ENCODE results near the gene MTERF4. TPM values are rescaled to one million over a fixed set of nuclear protein-coding genes. Genes with fewer than 3 reads are reported as not detected.

MTERF4 gene
- total and polyA plus RNA-seq, 10 of the 15 experiments (the other 5 are each of a cell fraction or from before 2014, with no cell fraction given) = 36.7 to 69.1 (median 45.5) TPM

- H3K4me3 ChIP-seq = no peak overlapping the region
- RAD21 ChIA-PET (ENCODE audit: unreplicated experiment) = interaction anchor here (1.3 kb wide), 1 partner anchor 9 kb away, joined by 3 read pairs; no protein-coding TSS in a partner anchor
- POLR2A ChIA-PET = interaction anchor here (1.2 kb wide), 1 partner anchor 7 kb away, joined by 3 read pairs; no protein-coding TSS in a partner anchor
- H3K36me3 ChIP-seq (ENCODE audit: control insufficient read depth in 2 of 2, insufficient read depth in 2 of 2, low read length in 1 of 2) = peaks cover 6 to 26% of the 10 kb centered on the region in 2 experiments
- no peaks in the 10 kb centered on the region; a peak in 1 of 4 replicates for H3K27me3 ChIP-seq (replicated peaks in 1 of 2; ENCODE audit: control insufficient read depth in 2 of 2, insufficient read depth in 2 of 2, low read length in 1 of 2)
- DNase-seq (ENCODE audit: low read depth, low spot score) (no peak), FAIRE-seq (no peak), ATAC-seq (no peak)
- H3K27ac ChIP-seq (ENCODE audit: control insufficient read depth, insufficient read depth) = no peak overlapping the region
- no peak overlapping the region for H3K4me2 ChIP-seq (ENCODE audit: control insufficient read depth, insufficient read depth)
- no peaks in the 10 kb centered on the region for H3K9me3 ChIP-seq (replicated peaks; ENCODE audit: control insufficient read depth, insufficient read depth, low read length)
- H3K9ac ChIP-seq (ENCODE audit: control insufficient read depth, insufficient read depth, low read length) = no peak overlapping the region
- intact Hi-C loops (cut with micrococcal nuclease; ENCODE audit: unreplicated experiment) = no loop called here
- no peak for TF ChIP-seq FOXM1 (IDR thresholded peaks at IDR 0.05; ENCODE audit: low read depth, low read length)
- TF ChIP-seq BRCA1 (IDR thresholded peaks at IDR 0.05; ENCODE audit: low read depth, low read length) = no peak
- no peak for TF ChIP-seq CHD1 (IDR thresholded peaks at IDR 0.05; ENCODE audit: low read depth, low read length)
- no peak for TF ChIP-seq YY1 (IDR thresholded peaks at IDR 0.05; ENCODE audit: low read depth, low read length)
- TF ChIP-seq ZNF687 (IDR thresholded peaks at IDR 0.05) = no peak
- TF ChIP-seq EP300 (IDR thresholded peaks at IDR 0.05; ENCODE audit: borderline replicate concordance in 1 of 2, control insufficient read depth in 1 of 2, low read depth in 2 of 2, low read length in 2 of 2) = no peak
- no peak for TF ChIP-seq TARDBP (IDR thresholded peaks at IDR 0.05; ENCODE audit: borderline replicate concordance)
- CTCF ChIA-PET = interaction anchor here (1.3 kb wide), 1 partner anchor 59 kb away, joined by 3 read pairs; no protein-coding TSS in a partner anchor
- over 99% methylated on average over 22 of the region's 25 CpGs for WGBS (ENCODE audit: insufficient coverage, insufficient replicate concordance, low lambda C conversion rate, missing lambda C conversion rate)
- H3K4me1 ChIP-seq (ENCODE audit: control insufficient read depth, insufficient read depth, low read length) = no peaks in the 10 kb centered on the region
- in situ Hi-C loops (cut with MboI) = no loop called here
- SMC1A ChIA-PET (ENCODE audit: uncharacterized antibody, unreplicated experiment) = interaction anchor here (1.2 kb wide), 1 partner anchor 58 kb away, joined by 3 read pairs; no protein-coding TSS in a partner anchor
- no peaks in the 10 kb centered on the region for H4K20me1 ChIP-seq (ENCODE audit: control insufficient read depth, insufficient read depth)
- BruUV-seq (replicated peaks) = no TSS peak
- no peaks in the 10 kb centered on the region; the same call in 1 of the 2 replicates for H3K79me2 ChIP-seq (ENCODE audit: control insufficient read depth, insufficient read depth, low read length)
- no peak overlapping the region for H2AFZ ChIP-seq (ENCODE audit: control insufficient read depth, low read depth, low read length)
Observed at GRCh38 chr2:241136661-241137260, 34.7 kb upstream of the MTERF4 start.
